OCI-M2 (cell line): ENCODE data around the gene SNRPD2.
A peak's percentile ranks its signal among the peaks of the same experiment; 100 is the strongest.
"Not testable (repeated sequence)": the region's sequence is repeated elsewhere in the genome, so short reads cannot be mapped to it uniquely, and the experiment has no call there.

Experiments
- DNase-seq: peaks from one replicate; lab custom pipeline; 2025; ENCODE audit not compliant: unreplicated experiment; lab: John Stamatoyannopoulos, UW

The SNRPD2 gene

GRCh38 chr19:45705115-45705514, 13.4 kb upstream of the SNRPD2 start:
- no peak for DNase-seq

GRCh38 chr19:45701676-45702075, 9.9 kb upstream of the SNRPD2 start:
- no peak for DNase-seq

DNA sequence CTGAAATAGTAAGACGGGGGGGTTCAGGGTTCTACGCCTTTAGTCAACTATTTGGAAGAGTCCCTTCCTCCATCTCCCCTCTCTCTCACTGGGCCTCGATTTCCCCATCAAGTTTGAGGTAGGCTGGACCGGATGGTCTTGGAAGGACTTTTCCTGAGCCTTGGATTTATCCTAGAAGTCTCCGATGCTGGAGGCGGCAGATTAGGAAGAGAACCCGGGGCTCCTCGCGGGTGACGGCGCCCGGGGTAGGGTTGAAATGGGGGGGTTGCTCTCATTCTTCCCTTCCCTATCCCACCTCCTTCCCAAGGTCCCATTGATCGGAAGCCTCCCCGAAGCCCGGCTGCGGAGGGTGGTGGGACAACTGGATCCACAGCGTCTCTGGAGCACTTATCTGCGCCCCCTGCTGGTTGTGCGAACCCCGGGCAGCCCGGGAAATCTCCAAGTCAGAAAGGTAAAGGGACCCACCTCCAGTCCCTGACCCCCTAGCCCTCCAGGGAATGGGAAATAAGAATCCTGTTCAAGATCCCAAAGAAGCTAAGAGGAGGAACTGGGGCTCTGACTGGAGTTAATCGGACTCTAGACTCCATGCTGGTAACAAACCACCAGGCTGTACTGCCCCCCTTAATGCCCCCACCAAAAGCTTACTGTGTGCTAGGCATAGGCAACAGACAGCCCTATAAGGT, 1.5 kb upstream of the SNRPD2 start:
- DNase-seq = peak; percentile 50

DNA sequence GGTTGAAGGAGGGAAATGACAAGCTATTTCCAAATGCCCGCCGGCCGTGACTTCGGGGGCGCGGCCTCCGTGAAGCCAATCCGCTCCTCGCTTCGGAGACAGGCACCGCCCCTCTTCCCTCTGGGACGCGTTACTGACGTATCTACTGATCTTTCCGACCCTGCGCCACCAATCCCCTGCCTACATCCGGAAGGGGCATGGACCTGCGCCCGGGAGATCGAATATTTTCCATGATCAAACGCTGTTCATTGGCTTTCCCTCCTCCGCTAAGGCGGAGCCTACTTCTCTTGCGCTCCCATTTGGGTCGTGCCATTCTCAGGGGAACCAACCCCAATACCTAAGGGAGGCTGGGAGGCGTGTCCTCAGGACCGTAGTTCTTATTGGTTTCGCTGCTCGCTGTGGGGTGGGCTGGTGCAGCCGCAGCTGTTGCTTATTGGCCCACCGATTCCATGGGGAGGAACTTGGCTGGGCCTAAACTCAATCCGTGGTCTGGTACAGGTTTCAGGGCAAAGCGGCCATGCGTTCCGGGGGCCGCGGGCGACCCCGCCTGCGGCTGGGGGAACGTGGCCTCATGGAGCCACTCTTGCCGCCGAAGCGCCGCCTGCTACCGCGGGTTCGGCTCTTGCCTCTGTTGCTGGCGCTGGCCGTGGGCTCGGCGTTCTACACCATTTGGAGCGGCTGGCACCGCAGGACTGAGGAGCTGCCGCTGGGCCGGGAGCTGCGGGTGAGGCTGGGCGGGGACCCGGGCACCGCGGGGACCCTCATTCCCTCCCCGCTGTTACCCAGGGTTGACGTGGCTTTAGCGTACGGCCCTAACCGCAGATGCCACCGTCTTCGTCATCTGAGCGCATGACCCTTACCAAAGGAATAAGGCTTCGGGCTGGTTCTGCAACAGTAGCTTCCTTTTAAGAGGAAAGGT, 693 bp upstream of the SNRPD2 start, which contains the start of gene QPCTL:
TSS of gene QPCTL (plus strand) at position 480 of the 919 bp plus-strand sequence. CDS start at position 518, 38 bp downstream.
- DNase-seq = peak; percentile 99

DNA sequence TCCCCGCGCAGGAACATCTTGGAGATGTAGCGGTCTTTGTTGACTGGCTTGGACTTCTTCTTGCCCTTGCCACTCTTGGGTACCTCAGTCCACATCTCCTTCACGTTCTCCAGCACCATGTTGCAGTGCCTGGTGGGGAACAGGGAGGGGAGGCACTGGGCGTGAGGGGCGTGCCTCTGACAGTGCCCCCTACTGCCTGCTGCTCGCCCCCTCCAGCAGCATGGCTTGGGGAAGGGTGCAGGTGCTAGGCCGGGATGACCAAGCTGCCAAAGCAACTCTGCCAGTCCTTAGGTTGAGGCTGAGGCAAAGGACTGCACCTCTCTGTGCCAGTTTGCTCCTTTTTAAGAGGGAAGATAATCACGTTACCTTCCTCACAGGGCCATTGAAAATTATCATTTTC, 4.2 kb downstream of the SNRPD2 start:
- DNase-seq = no peak

- not testable (repeated sequence) for DNase-seq
Measured at GRCh38 chr19:45685045-45685444, 6.7 kb downstream of the SNRPD2 start.

DNA sequence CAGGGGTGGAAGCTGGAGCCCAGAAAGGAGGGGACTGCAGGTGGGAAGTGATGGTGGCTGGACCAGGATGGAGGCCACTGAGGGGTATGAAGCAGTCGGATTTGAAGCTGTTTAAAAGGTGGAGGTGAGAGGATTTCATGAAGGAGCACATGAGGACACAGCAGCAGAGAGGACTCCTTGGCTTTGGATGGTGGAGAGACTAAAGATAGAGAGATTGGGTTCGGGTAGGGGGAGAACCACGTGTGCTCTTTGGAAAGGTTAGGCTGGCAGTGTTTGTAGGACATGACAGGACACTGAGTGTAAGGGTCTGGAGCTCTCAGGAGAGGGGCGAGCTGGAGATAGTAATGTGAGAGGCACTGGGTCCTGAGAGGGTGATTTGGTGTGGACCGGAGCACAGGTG, 8.8 kb downstream of the SNRPD2 start:
- no peak for DNase-seq

- DNase-seq = no peak
Measured at GRCh38 chr19:45682117-45682516, 9.6 kb downstream of the SNRPD2 start.

- DNase-seq = peak; percentile 17
Measured at GRCh38 chr19:45681391-45682015, 10.2 kb downstream of the SNRPD2 start.

DNA sequence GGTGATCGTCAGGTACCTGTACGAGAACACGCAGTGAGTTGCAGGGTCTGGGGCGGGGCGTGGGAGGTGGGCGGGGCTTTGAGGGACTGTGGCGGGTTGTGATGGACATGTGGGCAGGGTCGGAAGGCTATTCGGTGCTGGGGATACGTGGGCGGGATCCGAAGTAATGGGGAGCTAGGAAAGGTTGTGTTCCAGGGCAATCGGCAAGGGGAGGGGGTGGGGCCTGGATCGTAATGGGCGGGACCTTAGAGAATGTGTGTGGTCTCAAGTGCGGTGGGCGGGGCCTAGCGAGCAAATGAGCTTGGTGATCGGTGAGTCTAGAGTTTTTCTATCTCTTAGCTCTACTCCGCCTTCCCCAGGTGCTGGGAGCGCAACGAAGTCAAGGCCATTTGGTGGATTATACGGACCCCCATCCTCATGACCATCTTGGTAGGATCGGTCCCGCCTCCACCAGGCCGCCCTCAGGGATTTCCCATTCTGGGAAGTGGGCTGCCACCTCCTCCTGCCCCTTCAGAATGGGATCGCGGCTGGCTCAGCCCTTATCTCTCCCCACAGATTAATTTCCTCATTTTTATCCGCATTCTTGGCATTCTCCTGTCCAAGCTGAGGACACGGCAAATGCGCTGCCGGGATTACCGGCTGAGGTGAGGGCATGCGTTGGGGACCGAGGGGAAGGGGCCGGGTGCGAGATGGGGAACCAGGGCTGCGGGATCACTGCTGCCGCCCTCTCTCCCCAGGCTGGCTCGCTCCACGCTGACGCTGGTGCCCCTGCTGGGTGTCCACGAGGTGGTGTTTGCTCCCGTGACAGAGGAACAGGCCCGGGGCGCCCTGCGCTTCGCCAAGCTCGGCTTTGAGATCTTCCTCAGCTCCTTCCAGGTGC, 14.2 kb downstream of the SNRPD2 start:
- no peak for DNase-seq

- DNase-seq = no peak
Measured at GRCh38 chr19:45676851-45677263, 14.9 kb downstream of the SNRPD2 start.

DNA sequence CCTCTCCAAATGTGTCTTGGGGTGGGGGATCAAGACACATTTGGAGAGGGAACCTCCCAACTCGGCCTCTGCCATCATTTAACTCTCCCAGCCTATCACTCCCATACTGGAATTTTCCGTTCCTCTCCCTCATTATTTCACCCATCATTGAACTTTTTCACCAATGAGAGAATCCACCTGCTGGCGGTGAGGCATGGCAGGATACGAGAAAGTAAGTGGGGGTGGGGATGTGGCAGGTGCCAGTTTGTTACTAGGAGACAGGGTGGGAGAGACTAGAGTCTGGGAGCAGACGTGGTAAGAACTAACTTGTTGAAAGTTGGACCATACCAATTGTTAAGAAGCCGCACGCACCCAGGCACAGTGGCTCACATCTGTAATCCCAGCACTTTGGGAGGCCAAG, 16.8 kb downstream of the SNRPD2 start:
- DNase-seq = no peak

DNA sequence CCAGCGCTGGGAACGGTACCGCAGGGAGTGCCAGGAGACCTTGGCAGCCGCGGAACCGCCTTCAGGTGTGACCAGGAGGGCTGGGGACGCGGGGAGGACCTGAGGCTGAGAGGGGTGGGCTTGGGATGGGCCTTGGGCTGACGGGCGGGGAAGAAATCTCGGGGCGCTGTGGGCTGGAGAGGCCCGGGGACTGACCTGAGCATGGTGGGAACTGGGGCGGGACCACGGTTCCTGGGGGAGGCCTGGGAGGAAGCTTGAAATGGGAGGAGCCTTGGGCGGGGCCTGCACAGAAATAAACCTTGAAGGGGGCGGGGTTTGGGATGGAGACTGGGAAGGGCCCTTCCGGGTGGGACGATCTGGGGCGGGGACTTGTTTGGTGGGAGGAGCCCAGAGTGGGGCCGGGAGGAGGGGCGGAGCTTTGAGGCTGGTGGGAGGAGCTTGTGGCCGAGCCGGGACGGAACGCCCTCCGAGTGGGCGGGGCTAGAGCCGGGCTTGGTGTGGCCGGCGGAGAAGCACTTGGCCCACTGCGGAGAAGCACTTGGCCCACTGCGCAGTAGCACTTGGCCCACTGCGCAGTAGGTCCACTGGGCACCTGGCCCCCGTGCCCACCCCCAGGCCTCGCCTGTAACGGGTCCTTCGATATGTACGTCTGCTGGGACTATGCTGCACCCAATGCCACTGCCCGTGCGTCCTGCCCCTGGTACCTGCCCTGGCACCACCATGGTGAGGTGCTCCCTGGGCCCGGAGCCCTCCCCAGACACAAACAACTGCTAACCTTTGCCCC, 20.9 kb downstream of the SNRPD2 start:
- no peak for DNase-seq

DNA sequence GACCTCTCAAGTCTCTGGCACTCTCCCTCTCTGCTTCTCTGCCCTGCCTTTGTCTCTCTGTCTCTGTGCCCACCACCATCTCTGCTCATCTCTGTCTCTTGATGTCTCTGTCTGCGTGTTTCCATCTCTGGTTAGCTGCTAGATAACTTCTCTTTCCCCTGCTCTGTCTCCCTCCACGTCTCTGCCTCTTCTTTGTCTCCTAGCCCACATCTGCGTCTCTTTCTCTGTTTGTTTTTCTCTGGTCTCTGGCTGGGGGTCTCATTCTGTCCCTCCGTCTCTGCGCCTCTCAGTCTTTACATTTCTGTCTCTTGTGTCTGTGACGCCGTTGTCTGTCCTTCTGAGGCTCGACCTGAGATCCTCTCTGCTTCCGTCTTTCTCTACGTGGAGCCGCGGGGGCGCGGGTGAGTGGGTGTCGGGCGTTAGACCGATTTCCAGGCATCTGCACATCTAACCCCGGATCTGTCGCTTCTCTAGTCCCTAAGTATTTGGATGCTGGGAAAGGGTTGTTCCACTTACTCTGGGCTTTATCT, 23.3 kb downstream of the SNRPD2 start:
- no peak for DNase-seq

GRCh38 chr19:45667620-45668341, 24.0 kb downstream of the SNRPD2 start, which contains the start of gene GIPR:
Gene GIPR (plus strand): TSS chr19:45668221. CDS start chr19:45669521, 1,300 bp downstream.
- DNase-seq = peak; percentile 72

GRCh38 chr19:45664575-45664974, 27.2 kb downstream of the SNRPD2 start:
- no peak for DNase-seq

DNA sequence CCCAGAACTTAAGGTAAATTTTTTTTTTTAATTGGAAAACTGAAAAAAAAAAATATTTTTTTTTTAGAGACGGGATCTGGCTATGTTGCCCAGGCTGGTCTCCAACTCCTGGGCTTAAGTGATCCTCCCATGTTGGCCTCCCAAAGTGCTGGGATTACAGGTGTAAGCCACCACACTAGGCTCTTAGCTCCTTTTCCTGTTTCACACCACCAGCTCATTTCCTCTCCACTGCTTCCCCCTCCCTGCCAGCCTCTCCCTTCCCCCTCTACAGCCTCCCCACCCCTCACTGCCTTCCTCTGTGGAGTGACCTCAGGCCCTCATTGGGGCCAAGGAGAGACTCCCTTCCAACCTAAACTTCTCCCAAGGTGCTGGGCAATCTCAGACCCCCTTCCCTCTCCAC, 28.0 kb downstream of the SNRPD2 start:
- DNase-seq = no peak

GRCh38 chr19:45660636-45661035, 31.1 kb downstream of the SNRPD2 start:
- no peak for DNase-seq
